ENCODE data around the gene SLC4A3.
A peak's percentile ranks its signal among the peaks of the same experiment; 100 is the strongest.

Gene SLC4A3, protein sequence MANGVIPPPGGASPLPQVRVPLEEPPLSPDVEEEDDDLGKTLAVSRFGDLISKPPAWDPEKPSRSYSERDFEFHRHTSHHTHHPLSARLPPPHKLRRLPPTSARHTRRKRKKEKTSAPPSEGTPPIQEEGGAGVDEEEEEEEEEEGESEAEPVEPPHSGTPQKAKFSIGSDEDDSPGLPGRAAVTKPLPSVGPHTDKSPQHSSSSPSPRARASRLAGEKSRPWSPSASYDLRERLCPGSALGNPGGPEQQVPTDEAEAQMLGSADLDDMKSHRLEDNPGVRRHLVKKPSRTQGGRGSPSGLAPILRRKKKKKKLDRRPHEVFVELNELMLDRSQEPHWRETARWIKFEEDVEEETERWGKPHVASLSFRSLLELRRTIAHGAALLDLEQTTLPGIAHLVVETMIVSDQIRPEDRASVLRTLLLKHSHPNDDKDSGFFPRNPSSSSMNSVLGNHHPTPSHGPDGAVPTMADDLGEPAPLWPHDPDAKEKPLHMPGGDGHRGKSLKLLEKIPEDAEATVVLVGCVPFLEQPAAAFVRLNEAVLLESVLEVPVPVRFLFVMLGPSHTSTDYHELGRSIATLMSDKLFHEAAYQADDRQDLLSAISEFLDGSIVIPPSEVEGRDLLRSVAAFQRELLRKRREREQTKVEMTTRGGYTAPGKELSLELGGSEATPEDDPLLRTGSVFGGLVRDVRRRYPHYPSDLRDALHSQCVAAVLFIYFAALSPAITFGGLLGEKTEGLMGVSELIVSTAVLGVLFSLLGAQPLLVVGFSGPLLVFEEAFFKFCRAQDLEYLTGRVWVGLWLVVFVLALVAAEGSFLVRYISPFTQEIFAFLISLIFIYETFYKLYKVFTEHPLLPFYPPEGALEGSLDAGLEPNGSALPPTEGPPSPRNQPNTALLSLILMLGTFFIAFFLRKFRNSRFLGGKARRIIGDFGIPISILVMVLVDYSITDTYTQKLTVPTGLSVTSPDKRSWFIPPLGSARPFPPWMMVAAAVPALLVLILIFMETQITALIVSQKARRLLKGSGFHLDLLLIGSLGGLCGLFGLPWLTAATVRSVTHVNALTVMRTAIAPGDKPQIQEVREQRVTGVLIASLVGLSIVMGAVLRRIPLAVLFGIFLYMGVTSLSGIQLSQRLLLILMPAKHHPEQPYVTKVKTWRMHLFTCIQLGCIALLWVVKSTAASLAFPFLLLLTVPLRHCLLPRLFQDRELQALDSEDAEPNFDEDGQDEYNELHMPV

GRCh38 chr2:219627103-219628100 lies at the start of gene SLC4A3:
TSS of gene SLC4A3 (plus strand) at chr2:219627630. CDS start at chr2:219627993, 363 bp downstream.
- H3K4me3 Mint-ChIP-seq: peak within 1 kb of the TSS; percentile 66

GRCh38 chr2:219578811-219579613 lies 48.4 kb upstream of the SLC4A3 start:
- H3K27ac Mint-ChIP-seq: no peak overlapping the region
- no peaks in the 10 kb centered on the region for H3K9me3 Mint-ChIP-seq
- no peak overlapping the region for H3K4me3 Mint-ChIP-seq
- DNase-seq: no peak
- H3K27me3 Mint-ChIP-seq: peaks cover 30% of the 10 kb centered on the region
- no peaks in the 10 kb centered on the region for H3K36me3 Mint-ChIP-seq (ENCODE audit: low read depth)
- no peaks in the 10 kb centered on the region for H3K4me1 Mint-ChIP-seq (ENCODE audit: low read depth)

More at GRCh38 chr2:219627103-219628100, at the start of gene SLC4A3:
- Mint-ChIP-seq H3K9me3 (no peaks in the 10 kb centered on the region), H3K27me3 (peaks cover 42% of the 10 kb centered on the region), H3K4me1 (ENCODE audit: low read depth) (peaks cover 9% of the 10 kb centered on the region), H3K27ac (no peak within 1 kb of the TSS), H3K36me3 (ENCODE audit: low read depth) (no peaks in the 10 kb centered on the region)
- peak; percentile 43 for DNase-seq

DNA sequence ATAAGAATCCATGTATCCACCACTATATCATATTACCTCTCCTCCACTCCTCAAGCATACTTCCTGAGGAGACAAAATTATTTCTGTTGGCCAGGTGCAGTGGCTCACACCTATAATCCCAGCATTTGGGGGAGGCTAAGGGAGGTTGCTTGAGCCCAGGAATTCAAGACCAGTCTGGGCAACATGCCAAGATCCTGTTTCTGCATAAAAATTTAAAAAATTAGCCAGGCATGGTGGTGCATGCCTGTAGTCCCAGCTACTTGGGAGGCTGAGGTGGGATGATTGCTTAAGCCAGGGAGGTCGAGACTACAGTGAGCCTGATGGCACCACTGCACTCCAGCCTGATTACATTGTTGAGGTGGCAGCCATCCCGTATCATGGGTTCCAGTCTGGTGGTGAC lies 46.1 kb upstream of the SLC4A3 start:
- no peak overlapping the region for H3K27ac Mint-ChIP-seq
- DNase-seq: no peak
- H3K4me3 Mint-ChIP-seq: no peak overlapping the region
- peaks cover 19% of the 10 kb centered on the region for H3K27me3 Mint-ChIP-seq
- no peaks in the 10 kb centered on the region for H3K36me3 Mint-ChIP-seq (ENCODE audit: low read depth)
- H3K9me3 Mint-ChIP-seq: no peaks in the 10 kb centered on the region
- no peaks in the 10 kb centered on the region for H3K4me1 Mint-ChIP-seq (ENCODE audit: low read depth)

DNA sequence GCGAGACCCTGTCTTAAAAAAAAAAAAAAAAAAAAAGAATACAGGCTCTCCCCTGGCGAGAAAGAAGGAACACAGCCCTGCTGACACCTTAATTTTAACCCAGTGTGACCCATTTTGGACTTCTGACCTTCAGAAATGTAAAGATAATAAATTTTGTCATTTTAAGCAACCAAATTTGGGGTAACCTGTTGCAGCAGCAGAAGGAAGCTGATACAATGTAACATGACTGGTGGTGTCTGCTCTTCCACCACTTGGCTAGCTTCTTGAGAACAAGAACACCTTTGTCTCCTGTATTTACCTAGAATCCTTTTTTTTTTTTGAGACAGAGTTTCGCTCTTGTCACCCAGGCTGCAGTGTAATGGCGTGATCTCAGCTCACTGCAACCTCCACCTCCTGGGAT lies 36.3 kb upstream of the SLC4A3 start:
- H3K27me3 Mint-ChIP-seq: peaks cover 5% of the 10 kb centered on the region
- no peak for DNase-seq
- no peaks in the 10 kb centered on the region for H3K4me1 Mint-ChIP-seq (ENCODE audit: low read depth)
- H3K9me3 Mint-ChIP-seq: no peaks in the 10 kb centered on the region
- no peaks in the 10 kb centered on the region for H3K36me3 Mint-ChIP-seq (ENCODE audit: low read depth)
- H3K27ac Mint-ChIP-seq: no peak overlapping the region
- no peak overlapping the region for H3K4me3 Mint-ChIP-seq

GRCh38 chr2:219592736-219593135 lies 34.7 kb upstream of the SLC4A3 start:
- peaks cover 3% of the 10 kb centered on the region for H3K27me3 Mint-ChIP-seq
- H3K4me1 Mint-ChIP-seq (ENCODE audit: low read depth): peaks cover 6% of the 10 kb centered on the region
- H3K9me3 Mint-ChIP-seq: no peaks in the 10 kb centered on the region
- H3K36me3 Mint-ChIP-seq (ENCODE audit: low read depth): peaks cover 5% of the 10 kb centered on the region
- no peak overlapping the region for H3K27ac Mint-ChIP-seq
- no peak overlapping the region for H3K4me3 Mint-ChIP-seq
- no peak for DNase-seq

GRCh38 chr2:219593154-219593553 lies 34.3 kb upstream of the SLC4A3 start:
- H3K27me3 Mint-ChIP-seq: peaks cover 3% of the 10 kb centered on the region
- peaks cover 9% of the 10 kb centered on the region for H3K36me3 Mint-ChIP-seq (ENCODE audit: low read depth)
- H3K4me3 Mint-ChIP-seq: no peak overlapping the region
- no peaks in the 10 kb centered on the region for H3K9me3 Mint-ChIP-seq
- peaks cover 8% of the 10 kb centered on the region for H3K4me1 Mint-ChIP-seq (ENCODE audit: low read depth)
- no peak for DNase-seq
- no peak overlapping the region for H3K27ac Mint-ChIP-seq

GRCh38 chr2:219595256-219595655 lies 32.2 kb upstream of the SLC4A3 start:
- no peaks in the 10 kb centered on the region for H3K9me3 Mint-ChIP-seq
- peaks cover 12% of the 10 kb centered on the region for H3K36me3 Mint-ChIP-seq (ENCODE audit: low read depth)
- H3K4me3 Mint-ChIP-seq: no peak overlapping the region
- H3K27ac Mint-ChIP-seq: no peak overlapping the region
- H3K27me3 Mint-ChIP-seq: peaks cover 3% of the 10 kb centered on the region
- H3K4me1 Mint-ChIP-seq (ENCODE audit: low read depth): peaks cover 19% of the 10 kb centered on the region
- no peak for DNase-seq

DNA sequence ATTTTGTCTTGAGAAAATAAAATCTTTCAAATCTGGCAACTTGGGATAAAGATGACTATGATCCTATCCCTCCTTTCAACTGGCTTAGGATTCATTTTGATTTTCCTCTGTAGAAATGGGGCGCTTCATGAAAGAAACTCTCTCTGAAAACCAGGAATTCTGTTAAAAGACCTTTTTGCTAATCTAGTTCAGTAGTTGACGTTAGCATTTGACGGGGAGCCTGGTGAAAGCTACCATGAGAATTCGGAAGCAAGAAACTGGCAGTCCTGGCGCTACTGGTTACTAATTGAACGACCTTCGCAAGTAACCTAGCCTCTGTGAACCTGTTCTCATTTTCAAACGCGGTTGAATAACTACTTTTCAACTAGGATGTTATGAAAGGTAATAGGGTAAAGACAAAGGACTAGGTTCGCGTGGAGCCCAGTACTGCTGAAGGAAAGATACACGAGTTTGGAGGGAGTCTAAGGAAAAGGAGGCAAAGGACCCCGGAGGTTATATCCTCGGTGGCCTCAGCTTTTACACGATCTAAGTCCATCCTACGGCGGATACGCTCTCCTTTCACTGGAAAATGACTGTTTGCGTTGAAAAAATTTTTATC lies 30.4 kb upstream of the SLC4A3 start:
- no peaks in the 10 kb centered on the region for H3K9me3 Mint-ChIP-seq
- peak overlapping the region; percentile 97 for H3K4me3 Mint-ChIP-seq
- H3K4me1 Mint-ChIP-seq (ENCODE audit: low read depth): peaks cover 19% of the 10 kb centered on the region
- H3K27ac Mint-ChIP-seq: peak overlapping the region; percentile 98
- DNase-seq: no peak
- peaks cover 27% of the 10 kb centered on the region for H3K36me3 Mint-ChIP-seq (ENCODE audit: low read depth)
- peaks cover 3% of the 10 kb centered on the region for H3K27me3 Mint-ChIP-seq

- peak; percentile 93 for DNase-seq
- peak within 1 kb of the TSS; percentile 97 for H3K4me3 Mint-ChIP-seq
- H3K4me1 Mint-ChIP-seq (ENCODE audit: low read depth): peaks cover 19% of the 10 kb centered on the region
- H3K9me3 Mint-ChIP-seq: no peaks in the 10 kb centered on the region
- peak within 1 kb of the TSS; percentile 98 for H3K27ac Mint-ChIP-seq
- H3K27me3 Mint-ChIP-seq: peaks cover 3% of the 10 kb centered on the region
- H3K36me3 Mint-ChIP-seq (ENCODE audit: low read depth): peaks cover 34% of the 10 kb centered on the region
Observed at GRCh38 chr2:219597552-219598307, 29.7 kb upstream of the SLC4A3 start, which contains the start of gene STK11IP. TSS of gene STK11IP (plus strand) at chr2:219597857. CDS start at chr2:219598120, 263 bp downstream.

DNA sequence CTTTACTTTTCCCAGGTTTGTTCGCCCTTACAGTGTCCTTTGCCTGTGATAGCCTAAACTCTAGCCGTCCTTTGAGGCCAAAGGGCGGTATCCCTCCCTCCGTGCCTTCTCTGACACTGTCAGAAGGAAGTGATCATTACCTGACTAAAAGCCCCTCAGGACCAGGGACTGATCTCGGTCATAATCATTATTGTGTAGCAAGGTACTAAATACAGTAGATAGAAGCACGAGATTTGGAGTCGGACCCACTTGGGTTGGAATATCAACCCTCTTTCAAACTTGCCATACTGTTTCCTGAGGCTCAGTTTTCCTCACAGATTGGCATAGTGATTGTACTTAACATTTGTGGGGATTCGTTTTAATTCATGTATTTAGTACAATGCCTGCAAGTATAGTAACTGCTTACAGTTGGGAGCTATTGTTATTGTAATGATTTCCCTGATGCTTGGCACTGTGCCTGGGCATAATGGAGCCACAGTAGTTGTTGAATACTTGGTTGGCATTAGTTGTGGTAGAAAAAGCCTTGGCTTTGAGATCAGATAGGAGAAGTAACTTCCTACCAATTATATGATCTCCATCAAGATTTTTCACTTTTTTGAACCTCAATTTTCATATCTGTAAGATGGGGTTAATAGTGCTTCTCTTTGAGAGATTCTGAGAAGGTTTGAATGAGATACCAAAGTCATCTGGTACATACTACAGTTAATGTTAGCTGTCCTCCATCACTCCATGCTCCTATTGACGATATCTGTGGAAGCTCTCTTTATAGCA lies 28.9 kb upstream of the SLC4A3 start:
- peak overlapping the region; percentile 98 for H3K27ac Mint-ChIP-seq
- no peak for DNase-seq
- peaks cover 19% of the 10 kb centered on the region for H3K4me1 Mint-ChIP-seq (ENCODE audit: low read depth)
- H3K4me3 Mint-ChIP-seq: peak overlapping the region; percentile 97
- H3K27me3 Mint-ChIP-seq: peaks cover 3% of the 10 kb centered on the region
- H3K9me3 Mint-ChIP-seq: no peaks in the 10 kb centered on the region
- H3K36me3 Mint-ChIP-seq (ENCODE audit: low read depth): peaks cover 38% of the 10 kb centered on the region

- H3K27ac Mint-ChIP-seq: no peak overlapping the region
- no peak overlapping the region for H3K4me3 Mint-ChIP-seq
- no peaks in the 10 kb centered on the region for H3K27me3 Mint-ChIP-seq
- H3K9me3 Mint-ChIP-seq: no peaks in the 10 kb centered on the region
- peaks cover 73% of the 10 kb centered on the region for H3K36me3 Mint-ChIP-seq (ENCODE audit: low read depth)
- peaks cover 5% of the 10 kb centered on the region for H3K4me1 Mint-ChIP-seq (ENCODE audit: low read depth)
- no peak for DNase-seq
Observed at GRCh38 chr2:219603771-219604170, 23.7 kb upstream of the SLC4A3 start.

Measured in activated T-cell treated with anti-CD3 and anti-CD28 coated beads, Interleukin-2, amount 50 U/mL, for 24 hours (primary cell).